ENCODE measurements around the gene DOCK7. TPM values are rescaled to one million over a fixed set of nuclear protein-coding genes. Genes with fewer than 3 reads are reported as not detected.

The DOCK7 gene
- total RNA-seq, 1 donor from 2014 or later = 20.8 TPM

- Histone ChIP-seq H3K36me3 (ENCODE audit: control insufficient read depth, insufficient read depth, low read length) (peaks cover 1% of the 10 kb centered on the region), H3K27me3 (ENCODE audit: control insufficient read depth, insufficient read depth, low read length) (no peaks in the 10 kb centered on the region), H3K4me3 (ENCODE audit: low read depth, low read length) (no peak overlapping the region)
- TF ChIP-seq CTCF (IDR thresholded peaks at IDR 0.05; ENCODE audit: insufficient read depth, low read length, severe bottlenecking) = no peak
- no peak for FAIRE-seq
- DNase-seq (ENCODE audit: low read depth) = no peak
Measured at GRCh38 chr1:62492521-62492920, 195.7 kb downstream of the DOCK7 start.

- DNase-seq (ENCODE audit: low read depth) (no peak), FAIRE-seq (no peak)
- Histone ChIP-seq H3K36me3 (ENCODE audit: control insufficient read depth, insufficient read depth, low read length) (peaks cover 1% of the 10 kb centered on the region), H3K27me3 (ENCODE audit: control insufficient read depth, insufficient read depth, low read length) (no peaks in the 10 kb centered on the region), H3K4me3 (ENCODE audit: low read depth, low read length) (no peak overlapping the region)
- no peak for TF ChIP-seq CTCF (IDR thresholded peaks at IDR 0.05; ENCODE audit: insufficient read depth, low read length, severe bottlenecking)
Measured at GRCh38 chr1:62487956-62488355, 200.2 kb downstream of the DOCK7 start.

- peaks cover 2% of the 10 kb centered on the region for H3K36me3 ChIP-seq (ENCODE audit: control insufficient read depth, insufficient read depth, low read length)
- FAIRE-seq = no peak
Measured at GRCh38 chr1:62484824-62485468, 203.2 kb downstream of the DOCK7 start.

GRCh38 chr1:62481681-62482080, 206.5 kb downstream of the DOCK7 start:
- DNase-seq (ENCODE audit: low read depth) (no peak), FAIRE-seq (no peak)
- no peak for TF ChIP-seq CTCF (IDR thresholded peaks at IDR 0.05; ENCODE audit: insufficient read depth, low read length, severe bottlenecking)

More at GRCh38 chr1:62484824-62485468, 203.2 kb downstream of the DOCK7 start:
- H3K4me3 ChIP-seq (ENCODE audit: low read depth, low read length) = no peak overlapping the region
- H3K27me3 ChIP-seq (ENCODE audit: control insufficient read depth, insufficient read depth, low read length) = no peaks in the 10 kb centered on the region
- DNase-seq (ENCODE audit: low read depth) = no peak
- TF ChIP-seq CTCF (IDR thresholded peaks at IDR 0.05; ENCODE audit: insufficient read depth, low read length, severe bottlenecking) = no peak

GRCh38 chr1:62476525-62477219, 211.5 kb downstream of the DOCK7 start:
- Histone ChIP-seq H3K27me3 (ENCODE audit: control insufficient read depth, insufficient read depth, low read length) (no peaks in the 10 kb centered on the region), H3K36me3 (ENCODE audit: control insufficient read depth, insufficient read depth, low read length) (peaks cover 3% of the 10 kb centered on the region), H3K4me3 (ENCODE audit: low read depth, low read length) (no peak overlapping the region)
- no peak for TF ChIP-seq CTCF (IDR thresholded peaks at IDR 0.05; ENCODE audit: insufficient read depth, low read length, severe bottlenecking)
- DNase-seq (ENCODE audit: low read depth) (no peak), FAIRE-seq (no peak)

More at GRCh38 chr1:62481681-62482080, 206.5 kb downstream of the DOCK7 start:
- no peaks in the 10 kb centered on the region for H3K27me3 ChIP-seq (ENCODE audit: control insufficient read depth, insufficient read depth, low read length)
- H3K36me3 ChIP-seq (ENCODE audit: control insufficient read depth, insufficient read depth, low read length) = peaks cover 1% of the 10 kb centered on the region
- H3K4me3 ChIP-seq (ENCODE audit: low read depth, low read length) = no peak overlapping the region
